Activated CD8-positive, alpha-beta memory T cell treated with anti-CD3 and anti-CD28 coated beads for 24 hours (primary cell): ENCODE results near the gene SVOPL.

ENCODE experiments used
- DNase-seq: peaks from one replicate; pipeline ENCODE4 v3.0.0-alpha.2; 2020

Gene SVOPL

GRCh38 chr7:138553805-138554204 lies 147.4 kb downstream of the SVOPL start:
- no peak for DNase-seq

GRCh38 chr7:138551102-138551501 lies 150.1 kb downstream of the SVOPL start:
- DNase-seq = no peak

DNA sequence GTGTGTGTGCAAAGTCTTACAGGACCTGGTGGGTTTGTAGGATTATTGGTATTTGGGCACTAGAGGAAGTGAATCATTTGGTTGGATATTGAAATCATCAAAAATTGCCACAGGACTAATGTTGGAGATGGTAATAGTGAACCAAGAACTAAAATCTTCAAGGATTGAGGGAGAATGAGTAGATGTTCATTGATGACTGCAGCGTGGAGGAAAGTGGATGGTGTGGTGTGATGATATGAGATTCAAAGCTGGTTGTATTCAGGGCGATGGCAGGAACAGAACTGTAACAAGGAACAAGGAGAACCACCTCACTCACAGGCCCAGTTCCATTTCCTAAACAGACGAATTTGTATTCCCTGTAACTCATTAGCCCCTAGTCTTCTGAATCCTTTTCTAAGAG lies 150.8 kb downstream of the SVOPL start:
- DNase-seq = no peak

- no peak for DNase-seq
Observed at GRCh38 chr7:138549082-138549481, 152.1 kb downstream of the SVOPL start.

DNA sequence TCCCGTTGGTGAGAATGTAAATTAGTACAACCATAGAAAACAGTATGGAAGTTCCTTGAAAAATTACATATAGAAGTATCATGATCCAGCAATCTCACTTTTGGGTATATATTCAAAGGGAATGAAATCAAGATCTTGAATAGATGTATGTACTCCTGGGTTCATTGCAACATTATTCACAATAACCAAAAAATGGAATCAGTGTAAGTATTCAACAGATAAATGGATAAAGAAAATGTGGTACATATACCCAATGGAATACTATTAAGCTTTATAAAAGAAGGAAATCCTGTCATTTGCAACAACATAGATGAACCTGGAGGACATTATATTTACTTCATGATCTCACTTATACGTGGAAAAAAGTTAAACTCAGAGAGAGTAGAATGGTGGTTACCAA lies 154.3 kb downstream of the SVOPL start:
- DNase-seq = no peak

- DNase-seq = no peak
Observed at GRCh38 chr7:138546064-138546619, 155.0 kb downstream of the SVOPL start.

- DNase-seq = no peak
Observed at GRCh38 chr7:138545123-138545522, 156.0 kb downstream of the SVOPL start.
